ENCODE results near the gene VTA1. TPM values are rescaled to one million over a fixed set of nuclear protein-coding genes. Genes with fewer than 3 reads are reported as not detected.

VTA1 gene
- total RNA-seq, 1 experiment from 2014 or later: 67.8 TPM

DNA sequence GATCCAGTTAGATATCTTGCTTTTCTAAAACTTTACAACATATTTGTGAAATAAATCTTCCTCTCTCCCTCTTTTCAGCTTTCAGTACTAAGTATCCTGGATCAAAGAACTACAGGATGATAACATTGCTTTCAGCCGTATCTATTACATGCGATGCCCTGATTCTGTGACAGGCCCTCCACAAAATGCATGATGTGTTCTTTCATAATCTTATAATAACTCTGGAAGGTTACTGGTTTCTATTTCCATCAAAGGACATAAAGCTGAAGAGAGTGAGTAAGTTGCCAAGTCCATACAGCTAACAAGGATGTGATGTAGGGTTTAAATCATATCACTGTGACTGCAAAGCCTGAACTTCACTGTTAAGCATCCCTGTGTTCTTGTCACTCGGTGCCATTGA, 91.8 kb downstream of the VTA1 start:
- no peak for DNase-seq (ENCODE audit: low read depth, low spot score)

More for the DNA sequence above, 91.8 kb downstream of the VTA1 start:
- no peak overlapping the region for H3K9ac ChIP-seq (ENCODE audit: low read length)
- no peak for TF ChIP-seq CBX3 (IDR thresholded peaks at IDR 0.05; ENCODE audit: low read depth)
- TF ChIP-seq SIN3A (IDR thresholded peaks at IDR 0.05; ENCODE audit: low read depth): no peak
- TF ChIP-seq, protein P1, sequence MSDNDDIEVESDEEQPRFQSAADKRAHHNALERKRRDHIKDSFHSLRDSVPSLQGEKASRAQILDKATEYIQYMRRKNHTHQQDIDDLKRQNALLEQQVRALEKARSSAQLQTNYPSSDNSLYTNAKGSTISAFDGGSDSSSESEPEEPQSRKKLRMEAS (IDR thresholded peaks at IDR 0.05): no peak
- TF ChIP-seq POLR2A (IDR thresholded peaks at IDR 0.05; ENCODE audit: borderline replicate concordance, extremely low read depth, insufficient read depth, insufficient read length): no peak
- TF ChIP-seq CEBPB (IDR thresholded peaks at IDR 0.05; ENCODE audit: low read depth): no peak
- TF ChIP-seq, protein P2, sequence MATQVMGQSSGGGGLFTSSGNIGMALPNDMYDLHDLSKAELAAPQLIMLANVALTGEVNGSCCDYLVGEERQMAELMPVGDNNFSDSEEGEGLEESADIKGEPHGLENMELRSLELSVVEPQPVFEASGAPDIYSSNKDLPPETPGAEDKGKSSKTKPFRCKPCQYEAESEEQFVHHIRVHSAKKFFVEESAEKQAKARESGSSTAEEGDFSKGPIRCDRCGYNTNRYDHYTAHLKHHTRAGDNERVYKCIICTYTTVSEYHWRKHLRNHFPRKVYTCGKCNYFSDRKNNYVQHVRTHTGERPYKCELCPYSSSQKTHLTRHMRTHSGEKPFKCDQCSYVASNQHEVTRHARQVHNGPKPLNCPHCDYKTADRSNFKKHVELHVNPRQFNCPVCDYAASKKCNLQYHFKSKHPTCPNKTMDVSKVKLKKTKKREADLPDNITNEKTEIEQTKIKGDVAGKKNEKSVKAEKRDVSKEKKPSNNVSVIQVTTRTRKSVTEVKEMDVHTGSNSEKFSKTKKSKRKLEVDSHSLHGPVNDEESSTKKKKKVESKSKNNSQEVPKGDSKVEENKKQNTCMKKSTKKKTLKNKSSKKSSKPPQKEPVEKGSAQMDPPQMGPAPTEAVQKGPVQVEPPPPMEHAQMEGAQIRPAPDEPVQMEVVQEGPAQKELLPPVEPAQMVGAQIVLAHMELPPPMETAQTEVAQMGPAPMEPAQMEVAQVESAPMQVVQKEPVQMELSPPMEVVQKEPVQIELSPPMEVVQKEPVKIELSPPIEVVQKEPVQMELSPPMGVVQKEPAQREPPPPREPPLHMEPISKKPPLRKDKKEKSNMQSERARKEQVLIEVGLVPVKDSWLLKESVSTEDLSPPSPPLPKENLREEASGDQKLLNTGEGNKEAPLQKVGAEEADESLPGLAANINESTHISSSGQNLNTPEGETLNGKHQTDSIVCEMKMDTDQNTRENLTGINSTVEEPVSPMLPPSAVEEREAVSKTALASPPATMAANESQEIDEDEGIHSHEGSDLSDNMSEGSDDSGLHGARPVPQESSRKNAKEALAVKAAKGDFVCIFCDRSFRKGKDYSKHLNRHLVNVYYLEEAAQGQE (IDR thresholded peaks at IDR 0.05; ENCODE audit: low read depth): no peak
- no peak for TF ChIP-seq JUND (IDR thresholded peaks at IDR 0.05)
- TF ChIP-seq ZNF274 (IDR thresholded peaks at IDR 0.05; ENCODE audit: low read depth, low read length): no peak
- no peak for TF ChIP-seq ZFX (IDR thresholded peaks at IDR 0.05)
- TF ChIP-seq, protein P3, sequence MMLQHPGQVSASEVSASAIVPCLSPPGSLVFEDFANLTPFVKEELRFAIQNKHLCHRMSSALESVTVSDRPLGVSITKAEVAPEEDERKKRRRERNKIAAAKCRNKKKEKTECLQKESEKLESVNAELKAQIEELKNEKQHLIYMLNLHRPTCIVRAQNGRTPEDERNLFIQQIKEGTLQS (IDR thresholded peaks at IDR 0.05): no peak
- no peak for TF ChIP-seq SRF (IDR thresholded peaks at IDR 0.05; ENCODE audit: low read depth)
- no peak for TF ChIP-seq EZH2 (IDR thresholded peaks at IDR 0.05)
- TF ChIP-seq, protein P4, sequence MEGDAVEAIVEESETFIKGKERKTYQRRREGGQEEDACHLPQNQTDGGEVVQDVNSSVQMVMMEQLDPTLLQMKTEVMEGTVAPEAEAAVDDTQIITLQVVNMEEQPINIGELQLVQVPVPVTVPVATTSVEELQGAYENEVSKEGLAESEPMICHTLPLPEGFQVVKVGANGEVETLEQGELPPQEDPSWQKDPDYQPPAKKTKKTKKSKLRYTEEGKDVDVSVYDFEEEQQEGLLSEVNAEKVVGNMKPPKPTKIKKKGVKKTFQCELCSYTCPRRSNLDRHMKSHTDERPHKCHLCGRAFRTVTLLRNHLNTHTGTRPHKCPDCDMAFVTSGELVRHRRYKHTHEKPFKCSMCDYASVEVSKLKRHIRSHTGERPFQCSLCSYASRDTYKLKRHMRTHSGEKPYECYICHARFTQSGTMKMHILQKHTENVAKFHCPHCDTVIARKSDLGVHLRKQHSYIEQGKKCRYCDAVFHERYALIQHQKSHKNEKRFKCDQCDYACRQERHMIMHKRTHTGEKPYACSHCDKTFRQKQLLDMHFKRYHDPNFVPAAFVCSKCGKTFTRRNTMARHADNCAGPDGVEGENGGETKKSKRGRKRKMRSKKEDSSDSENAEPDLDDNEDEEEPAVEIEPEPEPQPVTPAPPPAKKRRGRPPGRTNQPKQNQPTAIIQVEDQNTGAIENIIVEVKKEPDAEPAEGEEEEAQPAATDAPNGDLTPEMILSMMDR (IDR thresholded peaks at IDR 0.05 in 2 of 3, conservative IDR thresholded peaks at IDR 0.05 in 1 of 3; ENCODE audit: borderline replicate concordance in 1 of 3, insufficient read depth in 1 of 3, low read depth in 2 of 3, low read length in 2 of 3): no peak
- ChIA-PET RAD21 (ENCODE audit: low non-redundant PET in 1 of 2, low total read pairs in 2 of 2, uncharacterized antibody in 2 of 2, unreplicated experiment in 2 of 2) (no interaction called here), CTCF (no interaction called here), POLR2A (no interaction called here)
- no peak overlapping the region for H3K4me3 ChIP-seq (replicated peaks in 1 of 2; ENCODE audit: low read depth in 1 of 2, low read length in 2 of 2)
- no peaks in the 10 kb centered on the region for H3K9me3 ChIP-seq (ENCODE audit: control insufficient read depth in 1 of 2, insufficient read depth in 1 of 2, low read depth in 1 of 2, low read length in 2 of 2)
- ATAC-seq: no peak
- H3K9me2 ChIP-seq (ENCODE audit: insufficient read depth): no peaks in the 10 kb centered on the region
- no peaks in the 10 kb centered on the region for H3K4me1 ChIP-seq (ENCODE audit: control insufficient read depth in 1 of 2, insufficient read depth in 2 of 2, low read length in 2 of 2)
- H3K79me2 ChIP-seq (ENCODE audit: insufficient read depth, low read length): no peaks in the 10 kb centered on the region
- H4K20me1 ChIP-seq (ENCODE audit: insufficient read depth): no peaks in the 10 kb centered on the region
- H3K27ac ChIP-seq (ENCODE audit: low read depth, low read length): no peak overlapping the region
- intact Hi-C loops (cut with micrococcal nuclease): no loop called here
- no TSS peak for BruUV-seq (replicated peaks)
- H3K4me2 ChIP-seq (ENCODE audit: low read length): no peak overlapping the region
- H2AFZ ChIP-seq (ENCODE audit: low read depth, low read length, poor library complexity, severe bottlenecking): no peak overlapping the region
- no peaks in the 10 kb centered on the region for H3K36me3 ChIP-seq (ENCODE audit: control insufficient read depth in 1 of 2, insufficient read depth in 2 of 2, low read length in 2 of 2)
- H3K27me3 ChIP-seq (ENCODE audit: insufficient read depth, low read length): no peaks in the 10 kb centered on the region

Measured in HCT116 (cell line).